HG03342 (cell line): Measurements from ENCODE around the gene NFATC1.

Experiments used
- ATAC-seq: cut with Tn5 transposase; IDR thresholded peaks from one replicate; pipeline ENCODE4 v1.9.1; 2021; ENCODE audit warnings: mild to moderate bottlenecking, moderate library complexity; ENCODE audit not compliant: unreplicated experiment

The NFATC1 gene

GRCh38 chr18:79544386-79544963 is 148.7 kb downstream of the NFATC1 start:
- ATAC-seq, result no peak

DNA sequence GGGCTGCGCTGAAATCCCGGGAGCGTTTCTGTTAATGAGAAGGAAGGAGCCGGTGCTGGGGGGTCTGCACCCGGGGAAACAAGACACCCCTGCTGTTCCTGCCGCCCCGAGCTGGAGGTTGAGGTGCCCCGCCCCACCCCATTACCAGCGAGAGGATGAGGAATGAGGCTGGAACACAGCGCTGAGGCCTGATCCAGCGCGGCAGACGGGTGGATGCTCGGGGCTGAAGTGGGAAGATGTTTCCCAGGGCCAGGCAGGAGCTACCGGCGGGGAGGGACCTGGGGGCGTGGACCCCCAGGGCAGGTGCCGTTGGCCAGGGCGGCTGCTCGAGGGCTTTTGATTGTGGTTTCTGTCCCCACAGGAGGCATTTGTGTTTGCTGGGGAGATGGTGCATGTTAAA is 149.5 kb downstream of the NFATC1 start:
- no peak for ATAC-seq

- no peak for ATAC-seq
Observed at GRCh38 chr18:79545736-79546171, 150.0 kb downstream of the NFATC1 start.

GRCh38 chr18:79546781-79547272 is 151.1 kb downstream of the NFATC1 start:
- no peak for ATAC-seq

DNA sequence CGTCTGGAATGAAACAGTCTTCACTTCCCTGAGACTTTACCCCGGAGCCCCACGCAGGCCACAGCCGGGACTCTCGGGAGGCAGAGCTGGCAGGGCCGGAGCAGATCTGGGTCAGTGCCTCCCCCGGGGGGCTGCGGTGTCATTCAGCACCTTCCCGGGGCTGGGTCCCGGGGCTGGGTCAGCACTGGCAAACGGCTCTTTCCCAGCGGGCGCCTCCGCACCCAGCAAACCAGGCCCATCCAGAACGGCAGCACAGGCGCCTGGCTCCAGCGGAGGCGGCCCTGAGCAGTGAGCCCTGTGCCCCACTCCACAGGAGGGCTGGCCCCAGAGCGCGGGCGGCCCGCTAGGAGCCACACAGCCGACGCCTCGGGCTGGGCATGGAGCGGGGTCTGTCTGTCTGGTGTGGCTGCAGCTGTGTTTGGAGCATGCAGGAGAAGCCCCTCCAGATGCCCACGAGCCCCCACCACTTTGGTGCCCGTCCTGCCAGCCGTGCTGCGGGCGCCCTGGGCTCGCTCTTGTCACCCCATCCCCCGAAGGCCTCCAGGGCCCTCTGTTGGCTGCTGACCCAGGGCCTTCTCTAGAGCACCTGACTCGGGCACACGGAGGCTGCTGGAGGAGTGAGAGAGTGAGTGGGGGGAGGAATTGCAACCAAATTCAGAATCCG is 151.8 kb downstream of the NFATC1 start:
- ATAC-seq, result no peak

GRCh38 chr18:79548077-79548450 is 152.3 kb downstream of the NFATC1 start:
- no peak for ATAC-seq

DNA sequence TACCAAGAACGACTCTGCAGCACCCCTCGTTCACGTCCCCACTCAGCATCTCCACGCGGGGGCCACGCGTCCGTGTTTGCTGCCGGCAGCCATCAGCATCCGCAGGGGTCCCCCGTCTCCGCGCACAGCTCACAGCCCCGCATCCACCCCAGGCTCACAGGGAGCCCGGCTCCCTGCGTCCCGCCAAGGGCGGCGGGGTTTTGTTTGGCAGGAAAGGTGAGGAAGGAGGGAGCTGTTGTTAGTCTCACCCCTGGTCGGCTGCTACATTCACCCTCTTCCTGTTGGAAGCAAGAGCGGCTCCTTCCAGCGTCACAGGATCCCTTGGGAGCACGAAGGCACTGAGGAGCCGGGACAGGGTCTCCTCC is 152.9 kb downstream of the NFATC1 start:
- no peak for ATAC-seq

GRCh38 chr18:79548986-79549637 is 153.4 kb downstream of the NFATC1 start:
- no peak for ATAC-seq

GRCh38 chr18:79549638-79550000 is 153.9 kb downstream of the NFATC1 start:
- ATAC-seq, result no peak

GRCh38 chr18:79552140-79552631 is 156.5 kb downstream of the NFATC1 start:
- no peak for ATAC-seq

DNA sequence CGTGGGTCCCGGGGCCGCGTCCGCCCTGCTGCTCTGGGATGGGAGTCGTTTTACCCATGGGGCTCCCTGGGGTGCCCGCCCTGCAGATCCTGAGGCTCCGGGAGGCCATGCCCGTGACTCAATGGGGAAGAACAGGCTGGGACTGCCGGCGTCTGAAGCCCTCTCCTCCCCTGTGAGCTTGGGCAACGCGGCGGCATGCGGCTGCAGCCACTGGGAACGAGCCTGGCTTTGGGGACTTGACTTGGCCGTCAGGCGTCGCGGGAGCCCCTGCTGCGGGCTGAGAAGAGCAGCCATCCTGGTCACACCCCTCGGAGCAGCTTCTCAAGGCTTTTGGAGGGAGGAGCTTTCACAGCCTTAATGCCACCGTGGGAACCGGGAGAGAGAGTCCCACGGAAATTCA is 157.0 kb downstream of the NFATC1 start:
- no peak for ATAC-seq

DNA sequence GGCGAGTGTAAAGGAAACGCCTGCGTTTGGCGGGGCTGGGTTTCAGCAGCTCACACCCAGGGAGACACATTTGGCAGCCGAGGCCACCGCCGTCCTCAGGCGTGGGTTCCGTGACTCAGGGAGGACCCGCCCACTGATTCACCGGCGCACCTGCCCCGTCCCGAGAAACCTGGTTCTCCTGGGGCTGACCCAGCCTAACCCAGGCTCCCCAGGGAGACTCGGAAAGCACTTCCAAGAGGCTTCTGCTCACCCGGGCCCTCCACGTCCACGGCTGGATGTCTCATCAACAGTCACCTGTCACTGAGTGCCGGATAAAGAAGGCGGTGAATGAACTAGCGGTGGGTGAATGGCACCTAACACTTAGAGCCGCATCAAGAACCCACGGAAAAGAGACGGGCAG is 157.4 kb downstream of the NFATC1 start:
- ATAC-seq, result no peak

GRCh38 chr18:79553696-79554095 is 158.0 kb downstream of the NFATC1 start:
- ATAC-seq, result no peak

DNA sequence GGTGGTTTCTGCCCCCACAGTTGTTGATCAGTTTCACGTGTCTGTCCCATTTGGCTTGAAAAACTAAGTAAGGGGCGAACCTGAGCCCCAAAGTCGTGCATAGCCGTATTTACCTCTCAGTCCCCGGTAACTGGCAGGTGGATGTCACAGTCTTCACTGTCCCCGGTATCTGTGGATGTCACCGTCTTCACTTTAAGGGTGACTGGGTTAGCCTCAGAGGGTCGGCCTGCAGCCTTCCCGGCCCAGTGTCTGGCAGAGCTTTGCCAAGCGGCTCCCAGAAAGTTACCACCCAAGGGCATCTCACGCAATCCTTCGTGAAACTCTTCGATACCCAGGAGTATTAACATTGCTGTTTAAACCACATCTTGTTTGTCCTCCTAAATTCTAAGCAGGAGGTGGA is 158.6 kb downstream of the NFATC1 start:
- no peak for ATAC-seq

DNA sequence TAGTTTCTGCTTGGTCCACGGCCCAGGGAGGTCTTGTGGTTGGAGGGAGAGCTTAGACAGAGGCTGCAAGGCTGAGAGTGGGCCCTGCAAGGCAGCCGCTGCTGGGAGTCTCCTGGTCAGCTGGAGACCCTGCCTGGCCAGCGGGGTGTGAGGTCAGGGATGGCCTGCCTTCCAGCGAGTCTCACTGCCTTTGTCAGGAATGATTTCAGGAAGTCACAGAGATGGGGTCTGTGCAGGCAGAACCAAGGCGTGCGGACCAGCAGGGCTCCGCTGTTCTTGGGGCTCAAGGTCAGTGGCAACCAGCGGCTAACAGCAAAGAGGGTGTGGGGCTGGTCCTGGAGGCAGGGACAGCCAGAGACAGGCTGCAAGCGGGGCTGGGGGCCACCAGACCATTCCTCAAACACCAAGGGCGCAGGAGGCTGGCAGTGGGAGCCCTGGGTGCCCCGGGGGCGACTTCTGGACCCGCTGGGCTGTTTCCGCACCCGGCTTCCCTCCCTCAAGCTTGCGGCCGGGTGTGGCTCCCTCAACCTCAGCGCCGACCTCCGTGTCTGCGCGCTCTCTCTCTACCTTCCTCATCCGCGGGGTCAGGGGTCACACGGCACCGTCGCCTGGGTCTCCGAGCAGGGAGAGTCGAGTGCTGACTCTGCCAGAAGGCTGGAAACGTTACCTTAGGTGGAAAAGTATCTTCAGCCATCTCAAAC is 159.4 kb downstream of the NFATC1 start:
- no peak for ATAC-seq

- ATAC-seq, result no peak
Observed at GRCh38 chr18:79555885-79556284, 160.2 kb downstream of the NFATC1 start.

- no peak for ATAC-seq
Observed at GRCh38 chr18:79556829-79557585, 161.3 kb downstream of the NFATC1 start.

DNA sequence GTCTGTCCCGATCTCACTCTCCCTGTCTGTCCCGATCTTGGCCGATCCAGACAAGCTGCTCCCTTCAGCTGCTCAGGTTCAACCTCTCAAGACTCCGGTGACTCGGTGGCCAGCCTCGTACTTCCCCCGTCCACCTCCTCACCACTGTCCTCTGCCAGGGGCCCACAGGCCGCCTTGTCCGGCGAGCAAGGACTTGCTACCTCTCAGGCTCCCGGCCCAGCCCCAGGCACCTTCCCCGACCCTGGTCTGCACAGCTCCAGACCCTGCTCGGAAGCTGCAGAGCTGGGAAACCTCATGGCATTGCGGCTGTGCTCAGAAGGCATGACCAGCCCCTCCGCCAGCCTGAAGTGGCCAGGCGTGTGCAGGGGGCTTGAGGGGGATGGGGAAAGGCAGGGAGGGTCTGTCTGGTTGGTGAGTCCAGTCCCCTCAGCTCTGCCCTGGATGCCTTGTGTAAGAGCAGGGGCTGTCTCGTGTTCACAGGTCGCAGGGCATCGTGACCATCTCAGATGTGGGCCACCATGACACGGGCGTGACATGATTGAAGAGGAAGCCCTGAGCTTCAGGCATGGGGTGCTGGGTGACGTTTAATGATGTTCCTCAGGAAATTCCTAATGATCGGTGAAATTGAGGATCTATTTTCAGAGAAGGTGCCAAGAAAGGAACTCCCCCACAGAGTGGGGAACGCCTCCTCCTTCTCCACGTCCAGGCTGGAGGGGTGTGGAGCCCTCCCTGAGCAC is 162.6 kb downstream of the NFATC1 start:
- no peak for ATAC-seq

- ATAC-seq, result no peak
Observed at GRCh38 chr18:79558933-79559416, 163.2 kb downstream of the NFATC1 start.

- ATAC-seq, result no peak
Observed at GRCh38 chr18:79559436-79559835, 163.7 kb downstream of the NFATC1 start.
